Ascending aorta (tissue), 2 donors: Measurements from ENCODE around the gene SDK1. TPM values are rescaled to one million over a fixed set of nuclear protein-coding genes. Genes with fewer than 3 reads are reported as not detected.

Experiments
- DNase-seq, 2 donors: peaks; one replicate each; pipeline ENCODE4 v3.0.0-alpha.2; 2019; ENCODE audit warnings: low spot score in 2 of 2
- H3K27ac ChIP-seq, 2 donors: fragments of 200-600 bp; sonication (generic); one replicate each; pipeline ENCODE4 v1.5.1; 2016 to 2017; ENCODE audit warnings: mild to moderate bottlenecking in 1 of 2
- H3K27me3 ChIP-seq: fragments of 200-600 bp; sonication (generic); one replicate; pipeline ENCODE4 v1.5.1; 2017
- H3K36me3 ChIP-seq, 2 donors: fragments of 200-600 bp; sonication (generic); one replicate each; pipeline ENCODE4 v1.5.1; 2016
- H3K4me1 ChIP-seq, 2 donors: fragments of 200-600 bp; sonication (generic); one replicate each; pipeline ENCODE4 v1.5.1; 2016 to 2017; ENCODE audit warnings: mild to moderate bottlenecking in 1 of 2
- H3K4me3 ChIP-seq, 2 donors: fragments of 200-600 bp; sonication (generic); one replicate each; pipeline ENCODE4 v1.5.1; 2016 to 2017; ENCODE audit warnings: mild to moderate bottlenecking in 1 of 2
- H3K9me3 ChIP-seq, 2 donors: fragments of 200-600 bp; sonication (generic); one replicate each; pipeline ENCODE4 v1.5.1; 2016
- CTCF ChIP-seq, 3 experiments: fragments of 200-600 bp in 2 of 3; fragments of 450-650 bp in 1 of 3; sonication (generic) in 2 of 3; IDR thresholded peaks; one replicate each; pipeline ENCODE4 v1.5.1; 2016 to 2019; ENCODE audit warnings: antibody characterized with exemption in 3 of 3, mild to moderate bottlenecking in 1 of 3, moderate library complexity in 1 of 3
- intact Hi-C: fragments of 100-400 bp; cut with DNase I; formaldehyde crosslinking; loops from one replicate; pipeline ENCODE4 v1.15.1; 2023
- total RNA-seq: library from RNA; depleted of rRNA; stranded (reverse); fragments of >200 nt; gene quantifications from one replicate; pipeline ENCODE4 v1.1.0, GENCODE V29; 2016

Gene SDK1
- total RNA-seq, 1 donor from 2014 or later: 13.3 TPM

- no peak for TF ChIP-seq CTCF (IDR thresholded peaks at IDR 0.05)
- Histone ChIP-seq H3K36me3 (no peaks in the 10 kb centered on the region), H3K4me1 (peaks cover 0 to 3% of the 10 kb centered on the region in 2 donors), H3K27me3 (no peaks in the 10 kb centered on the region), H3K27ac (no peak overlapping the region), H3K4me3 (no peak overlapping the region), H3K9me3 (no peaks in the 10 kb centered on the region)
- DNase-seq: no peak
- intact Hi-C loops: loop anchor here (5.0 kb wide), 1 partner anchor 1012 kb away; no protein-coding TSS in a partner anchor
Measured at GRCh38 chr7:3899559-3899991, 598.5 kb downstream of the SDK1 start.

DNA sequence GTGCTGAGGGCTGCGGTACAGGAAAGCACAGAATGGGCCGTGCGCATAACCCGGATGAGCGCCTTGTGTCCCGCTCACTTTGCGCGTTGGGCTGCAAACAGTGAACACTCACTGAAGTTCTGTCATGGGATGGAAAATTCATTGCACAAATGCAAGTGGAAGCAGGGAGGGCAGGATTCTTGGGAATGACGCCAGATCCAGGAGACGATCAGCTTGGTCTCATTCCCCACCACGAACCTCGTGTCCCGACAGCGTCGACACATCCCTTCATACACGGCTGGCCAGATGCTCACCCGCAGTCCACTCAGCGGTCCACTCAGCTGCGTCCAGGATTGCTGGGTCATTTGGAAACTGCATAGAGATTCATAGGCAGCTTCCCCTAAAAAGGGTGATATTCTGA is 607.1 kb downstream of the SDK1 start:
- Histone ChIP-seq H3K4me3 (no peak overlapping the region), H3K36me3 (no peaks in the 10 kb centered on the region), H3K27me3 (no peaks in the 10 kb centered on the region), H3K27ac (no peak overlapping the region), H3K9me3 (no peaks in the 10 kb centered on the region), H3K4me1 (no peaks in the 10 kb centered on the region)
- no peak for TF ChIP-seq CTCF (IDR thresholded peaks at IDR 0.05)
- intact Hi-C loops: no loop called here
- no peak for DNase-seq

DNA sequence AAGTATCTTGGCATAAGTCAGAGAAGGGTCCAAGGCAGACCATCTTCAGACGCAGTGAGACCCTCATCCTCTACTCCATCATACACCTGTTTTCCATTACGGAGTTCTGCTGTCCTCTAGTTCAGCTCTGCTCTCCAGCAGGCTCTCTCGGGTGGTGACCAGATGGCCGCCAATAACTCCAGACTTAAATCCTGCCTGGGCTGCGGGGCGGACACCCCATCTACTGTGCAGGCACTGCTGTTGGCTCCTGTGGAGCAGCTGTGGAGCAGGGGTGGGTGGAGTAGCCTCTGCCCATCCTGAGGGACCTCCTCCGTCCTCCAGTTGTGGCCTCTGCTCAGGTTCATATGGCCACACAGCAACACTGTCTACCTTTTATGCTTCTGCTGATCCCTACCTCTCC is 608.1 kb downstream of the SDK1 start:
- Histone ChIP-seq H3K27ac (no peak overlapping the region), H3K36me3 (no peaks in the 10 kb centered on the region), H3K4me1 (no peaks in the 10 kb centered on the region), H3K27me3 (no peaks in the 10 kb centered on the region), H3K9me3 (no peaks in the 10 kb centered on the region), H3K4me3 (no peak overlapping the region)
- TF ChIP-seq CTCF (IDR thresholded peaks at IDR 0.05): no peak
- intact Hi-C loops: no loop called here
- no peak for DNase-seq

GRCh38 chr7:3910054-3910453 is 609.0 kb downstream of the SDK1 start:
- no peaks in the 10 kb centered on the region for H3K36me3 ChIP-seq
- H3K4me3 ChIP-seq: no peak overlapping the region
- H3K4me1 ChIP-seq: no peaks in the 10 kb centered on the region
- H3K27ac ChIP-seq: no peak overlapping the region
- no peak for DNase-seq
- H3K9me3 ChIP-seq: no peaks in the 10 kb centered on the region
- no peak for TF ChIP-seq CTCF (IDR thresholded peaks at IDR 0.05)
- H3K27me3 ChIP-seq: no peaks in the 10 kb centered on the region
- intact Hi-C loops: no loop called here

- intact Hi-C loops: no loop called here
- Histone ChIP-seq H3K36me3 (no peaks in the 10 kb centered on the region), H3K9me3 (no peaks in the 10 kb centered on the region), H3K27ac (no peak overlapping the region), H3K4me3 (no peak overlapping the region), H3K27me3 (no peaks in the 10 kb centered on the region), H3K4me1 (no peaks in the 10 kb centered on the region)
- DNase-seq: no peak
- no peak for TF ChIP-seq CTCF (IDR thresholded peaks at IDR 0.05)
Measured at GRCh38 chr7:3911685-3912084, 610.6 kb downstream of the SDK1 start.

GRCh38 chr7:3912291-3912690 is 611.2 kb downstream of the SDK1 start:
- no peak for DNase-seq
- Histone ChIP-seq H3K27me3 (no peaks in the 10 kb centered on the region), H3K4me1 (no peaks in the 10 kb centered on the region), H3K4me3 (no peak overlapping the region), H3K27ac (no peak overlapping the region), H3K9me3 (no peaks in the 10 kb centered on the region), H3K36me3 (no peaks in the 10 kb centered on the region)
- no peak for TF ChIP-seq CTCF (IDR thresholded peaks at IDR 0.05)
- intact Hi-C loops: no loop called here
